Fibroblast of mammary gland (primary cell): ENCODE results near the gene GJA10.
"Not testable (repeated sequence)": the region's sequence is repeated elsewhere in the genome, so short reads cannot be mapped to it uniquely, and the experiment has no call there.

Source experiments
- DNase-seq: peaks from one replicate; pipeline ENCODE4 v3.0.0-alpha.2; 2010; ENCODE audit warnings: low read depth
- H3K4me3 ChIP-seq: 2 replicates; pipeline ENCODE4 v1.5.1; 2011; ENCODE audit warnings: low read depth, mild to moderate bottlenecking, low read length, moderate library complexity; ENCODE audit not compliant: control insufficient read depth
- CTCF ChIP-seq: conservative IDR thresholded peaks from 2 replicates; pipeline ENCODE4 v1.5.1; 2011; ENCODE audit warnings: low read depth, low read length, inconsistent platforms; ENCODE audit not compliant: control insufficient read depth, insufficient read depth

Gene GJA10

GRCh38 chr6:89894169-89894568 lies at the start of gene GJA10:
Gene GJA10 (plus strand): TSS chr6:89894469. CDS start chr6:89894469, 0 bp downstream.
- no peak for DNase-seq
- no peak within 1 kb of the TSS for H3K4me3 ChIP-seq
- TF ChIP-seq CTCF = no peak

DNA sequence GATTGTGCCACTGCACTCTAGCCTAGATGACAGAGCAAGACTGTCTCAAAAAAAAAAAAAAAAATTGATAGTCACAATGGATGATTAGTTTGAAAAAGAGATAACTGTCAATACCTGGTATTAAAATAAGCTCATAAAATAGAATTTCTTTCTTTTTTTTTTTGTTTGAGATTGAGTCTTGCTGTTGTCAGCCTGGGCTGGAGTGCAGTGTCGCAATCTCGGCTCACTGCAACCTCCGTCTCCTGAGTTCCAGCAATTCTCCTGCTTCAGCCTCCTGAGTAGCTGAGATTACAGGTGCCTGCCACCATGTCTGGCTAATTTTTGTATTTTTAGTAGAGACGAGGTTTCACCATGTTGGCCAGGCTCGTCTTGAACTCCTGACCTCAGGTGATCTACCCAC lies 46.8 kb upstream of the GJA10 start:
- H3K4me3 ChIP-seq, DNase-seq: not testable (repeated sequence)

DNA sequence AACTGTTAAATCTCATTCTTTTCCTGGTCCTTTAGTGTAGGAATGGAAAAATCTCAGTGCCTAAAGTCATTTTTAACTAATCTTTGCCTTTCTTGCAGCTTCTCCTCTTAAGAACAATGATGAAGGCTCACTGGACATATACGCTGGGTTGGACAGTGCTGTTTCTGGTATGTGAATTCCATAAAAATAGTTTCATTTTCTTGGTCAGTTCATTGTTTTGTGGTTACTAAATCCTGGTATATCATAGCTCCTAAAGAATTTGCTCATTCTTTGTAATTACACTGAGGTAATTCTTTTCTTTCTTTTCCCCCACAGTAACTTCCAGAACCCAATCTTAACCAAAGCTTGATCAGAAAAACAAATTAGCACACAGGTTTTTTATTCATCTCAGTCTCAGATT lies 41.2 kb upstream of the GJA10 start:
- no peak overlapping the region for H3K4me3 ChIP-seq
- DNase-seq = no peak
- no peak for TF ChIP-seq CTCF

- no peak for DNase-seq
- no peak for TF ChIP-seq CTCF
- no peak overlapping the region for H3K4me3 ChIP-seq
Measured at GRCh38 chr6:89858041-89858440, 36.2 kb upstream of the GJA10 start.

GRCh38 chr6:89859744-89860143 lies 34.5 kb upstream of the GJA10 start:
- H3K4me3 ChIP-seq = no peak overlapping the region
- no peak for DNase-seq
- no peak for TF ChIP-seq CTCF

DNA sequence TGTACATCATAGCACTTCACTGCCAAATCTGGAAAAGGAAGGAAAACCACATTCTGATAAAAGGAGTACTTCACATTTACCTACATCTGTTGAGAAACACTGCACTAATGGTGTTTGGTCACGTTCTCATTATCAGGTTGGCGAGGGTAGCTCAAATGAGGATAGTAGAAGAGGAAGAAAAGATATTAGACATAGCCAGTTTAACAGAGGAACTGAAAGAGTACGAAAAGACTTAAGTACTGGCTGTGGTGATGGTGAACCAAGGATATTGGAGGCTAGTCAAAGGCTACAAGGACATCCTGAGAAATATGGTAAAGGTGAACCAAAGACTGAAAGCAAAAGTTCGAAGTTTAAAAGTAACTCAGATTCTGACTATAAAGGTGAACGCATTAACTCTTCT lies 32.0 kb upstream of the GJA10 start:
- no peak for TF ChIP-seq CTCF
- no peak overlapping the region for H3K4me3 ChIP-seq
- no peak for DNase-seq

DNA sequence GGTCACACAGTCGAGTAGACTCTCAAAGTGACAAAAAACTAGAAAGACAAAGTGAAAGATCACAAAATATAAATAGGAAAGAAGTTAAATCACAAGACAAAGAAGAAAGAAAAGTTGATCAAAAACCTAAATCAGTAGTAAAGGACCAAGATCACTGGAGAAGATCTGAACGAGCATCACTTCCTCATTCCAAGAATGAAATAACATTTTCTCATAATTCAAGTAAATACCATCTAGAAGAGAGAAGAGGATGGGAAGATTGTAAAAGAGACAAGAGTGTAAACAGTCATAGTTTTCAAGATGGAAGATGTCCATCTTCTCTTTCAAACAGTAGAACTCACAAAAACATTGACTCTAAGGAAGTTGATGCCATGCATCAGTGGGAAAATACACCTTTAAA lies 31.6 kb upstream of the GJA10 start:
- H3K4me3 ChIP-seq = no peak overlapping the region
- no peak for TF ChIP-seq CTCF
- no peak for DNase-seq
